ENCODE results near the gene DUSP22.

DNA sequence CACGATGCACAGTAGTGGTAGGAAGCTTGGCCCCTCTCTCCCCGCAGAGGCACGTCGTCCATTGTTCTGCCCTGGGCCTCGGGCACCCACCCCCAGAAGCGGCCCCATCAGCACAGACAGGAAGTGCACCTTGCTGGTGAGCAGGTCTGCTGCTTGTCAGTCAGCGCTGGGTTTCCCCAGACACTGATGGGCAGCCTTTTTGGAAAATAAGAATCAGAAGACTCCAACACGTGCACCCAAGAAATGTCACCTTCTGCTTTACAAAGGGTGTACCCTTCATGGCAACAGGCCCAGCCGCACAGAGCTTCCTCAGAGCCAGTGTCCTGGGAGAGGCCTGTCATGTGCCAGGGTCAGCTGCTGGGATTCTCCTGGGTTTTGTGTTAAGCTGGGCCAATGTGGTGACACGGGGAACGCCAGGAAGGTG is 64.6 kb downstream of the DUSP22 start:
- TF ChIP-seq EZH2 (IDR thresholded peaks at IDR 0.05) (no peak), EZH2phosphoT487 (IDR thresholded peaks at IDR 0.05) (no peak)
- TF ChIP-seq, protein P1, sequence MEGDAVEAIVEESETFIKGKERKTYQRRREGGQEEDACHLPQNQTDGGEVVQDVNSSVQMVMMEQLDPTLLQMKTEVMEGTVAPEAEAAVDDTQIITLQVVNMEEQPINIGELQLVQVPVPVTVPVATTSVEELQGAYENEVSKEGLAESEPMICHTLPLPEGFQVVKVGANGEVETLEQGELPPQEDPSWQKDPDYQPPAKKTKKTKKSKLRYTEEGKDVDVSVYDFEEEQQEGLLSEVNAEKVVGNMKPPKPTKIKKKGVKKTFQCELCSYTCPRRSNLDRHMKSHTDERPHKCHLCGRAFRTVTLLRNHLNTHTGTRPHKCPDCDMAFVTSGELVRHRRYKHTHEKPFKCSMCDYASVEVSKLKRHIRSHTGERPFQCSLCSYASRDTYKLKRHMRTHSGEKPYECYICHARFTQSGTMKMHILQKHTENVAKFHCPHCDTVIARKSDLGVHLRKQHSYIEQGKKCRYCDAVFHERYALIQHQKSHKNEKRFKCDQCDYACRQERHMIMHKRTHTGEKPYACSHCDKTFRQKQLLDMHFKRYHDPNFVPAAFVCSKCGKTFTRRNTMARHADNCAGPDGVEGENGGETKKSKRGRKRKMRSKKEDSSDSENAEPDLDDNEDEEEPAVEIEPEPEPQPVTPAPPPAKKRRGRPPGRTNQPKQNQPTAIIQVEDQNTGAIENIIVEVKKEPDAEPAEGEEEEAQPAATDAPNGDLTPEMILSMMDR (IDR thresholded peaks at IDR 0.05) = no peak
